HG03108 (cell line): Measurements from ENCODE around the gene OPN4.

Experiments
- ATAC-seq: cut with Tn5 transposase; IDR thresholded peaks from one replicate; pipeline ENCODE4 v1.9.1; 2021; ENCODE audit warnings: moderate library complexity; ENCODE audit not compliant: unreplicated experiment

OPN4 gene

DNA sequence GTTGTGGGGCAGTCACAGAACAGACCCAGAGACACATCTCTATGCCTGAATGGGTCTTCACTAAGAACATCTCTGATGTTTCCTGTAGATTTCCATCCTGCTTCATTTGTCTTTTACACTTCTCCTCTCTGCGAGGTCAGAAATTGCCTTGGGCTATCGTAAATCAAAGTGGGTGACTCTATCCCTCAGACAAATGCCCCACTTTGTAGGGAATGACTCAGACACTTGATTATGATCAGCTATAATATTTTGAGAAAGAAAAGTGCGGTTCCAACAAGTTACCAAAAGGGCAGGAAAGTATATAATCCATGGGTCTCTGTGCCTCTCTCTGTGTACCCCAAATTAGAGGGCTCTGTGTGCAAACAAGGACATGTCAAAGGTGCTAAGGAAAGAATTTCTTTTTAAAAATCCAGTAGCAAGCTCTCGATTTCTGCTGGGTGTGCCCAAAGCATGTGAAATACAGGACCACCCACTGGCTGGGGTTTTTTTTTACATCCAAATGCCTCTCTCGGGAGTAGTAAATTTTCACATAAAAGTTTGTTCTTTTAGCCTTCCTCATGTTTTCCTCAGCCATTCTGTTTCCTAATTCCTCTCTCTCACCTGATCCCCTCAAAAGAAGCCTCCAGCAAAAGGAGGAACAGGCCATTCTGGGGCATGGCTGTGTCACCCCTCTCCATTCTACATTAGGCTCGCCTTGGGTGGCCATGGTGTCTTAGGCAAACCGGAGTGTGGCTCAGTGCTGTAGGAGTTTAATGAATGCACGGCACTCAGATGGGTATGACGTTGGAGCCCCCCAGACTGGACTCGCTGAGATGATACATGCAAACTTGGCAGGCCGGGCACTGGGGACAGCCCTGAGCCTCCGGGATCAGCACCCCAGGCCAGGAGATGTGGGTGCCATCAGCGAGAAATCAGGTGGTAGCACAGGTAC, 6.3 kb upstream of the OPN4 start:
- no peak for ATAC-seq

DNA sequence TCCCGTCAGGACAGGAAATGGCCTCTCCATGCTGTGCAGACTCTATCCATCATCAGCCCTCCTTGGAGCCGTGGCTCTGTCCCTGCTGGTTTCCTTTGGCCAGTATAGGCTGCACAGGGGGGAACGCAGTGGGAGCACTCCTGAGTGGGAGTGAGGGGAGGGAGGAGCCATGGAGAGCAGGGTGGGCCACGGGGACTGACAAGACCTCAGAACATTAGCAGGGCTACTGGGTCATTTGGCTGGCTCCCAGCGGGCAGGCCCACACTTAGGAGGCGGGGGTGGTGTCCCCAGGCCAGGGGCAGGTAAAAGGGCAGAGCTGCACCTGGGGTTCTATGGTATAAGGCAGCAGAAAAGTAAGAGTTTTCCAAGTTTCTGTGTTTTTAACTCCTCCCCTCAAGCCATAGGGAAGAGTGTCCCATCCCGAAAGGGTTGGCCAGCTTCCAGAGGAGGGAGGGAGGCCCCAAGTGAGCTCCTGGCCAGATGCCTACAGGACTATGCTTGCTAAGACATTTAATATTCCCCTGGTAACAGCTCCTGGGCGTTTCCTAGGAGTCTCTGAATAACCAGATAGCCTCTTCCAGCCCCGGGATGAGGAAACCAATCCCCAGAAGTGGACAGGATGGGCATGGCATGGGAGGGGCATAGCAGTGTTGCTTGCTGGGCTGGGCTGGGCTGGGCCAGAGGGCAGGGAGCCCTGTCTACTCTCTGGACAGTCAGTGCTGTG, 5.5 kb upstream of the OPN4 start:
- ATAC-seq = no peak

DNA sequence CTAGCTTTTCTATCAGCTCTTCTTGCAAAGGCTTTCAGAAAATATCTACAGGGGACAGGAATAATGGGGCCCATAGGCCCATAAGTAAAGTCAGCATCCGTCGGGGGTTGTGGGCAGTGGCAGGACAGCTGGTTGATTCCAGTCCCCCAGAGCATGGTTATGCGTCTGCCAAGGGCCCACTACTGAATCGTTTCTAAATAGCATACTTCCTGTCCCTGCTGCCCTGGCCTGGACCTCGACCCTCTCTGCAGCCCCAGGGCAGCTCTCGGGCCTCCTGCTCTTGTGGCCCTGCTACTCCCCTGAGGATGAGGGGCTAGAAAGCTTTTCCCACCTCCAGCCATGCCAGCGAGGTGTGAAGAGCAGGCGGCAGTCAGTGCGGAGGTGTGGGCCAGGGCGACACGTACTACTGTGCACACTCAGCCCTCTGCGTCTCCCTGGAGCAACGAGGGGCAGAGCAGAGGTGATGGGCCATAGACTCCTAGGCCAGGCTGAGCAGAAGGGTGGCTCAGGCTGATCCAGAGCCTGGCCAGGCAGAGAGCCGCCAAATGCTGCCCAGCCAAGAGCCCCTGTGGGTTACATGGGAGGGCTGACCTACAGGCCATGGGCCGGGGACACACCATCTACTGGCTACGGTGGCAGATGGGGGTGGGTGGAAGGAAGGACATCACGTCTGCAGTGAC, 4.7 kb upstream of the OPN4 start:
- ATAC-seq = no peak

DNA sequence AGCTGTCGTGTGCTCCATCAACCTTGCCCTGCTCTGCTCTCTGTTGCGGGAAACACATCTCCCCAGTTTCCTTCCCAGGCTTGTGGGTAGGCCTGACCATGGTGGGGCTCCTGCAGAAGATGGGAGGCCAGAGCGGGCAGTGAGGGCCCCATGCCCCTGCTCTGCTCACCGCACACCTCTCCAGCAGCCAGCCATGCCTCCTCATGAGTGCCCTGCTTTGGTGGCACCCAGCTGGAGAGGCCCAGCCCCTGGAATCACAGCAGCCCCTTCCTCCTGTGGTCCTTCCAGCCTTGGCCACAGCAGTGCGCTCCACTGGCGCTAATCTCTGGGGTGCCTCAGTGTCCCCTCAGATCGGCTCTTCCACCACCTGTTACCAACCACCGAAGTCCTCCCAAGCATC, 4.2 kb upstream of the OPN4 start:
- no peak for ATAC-seq

DNA sequence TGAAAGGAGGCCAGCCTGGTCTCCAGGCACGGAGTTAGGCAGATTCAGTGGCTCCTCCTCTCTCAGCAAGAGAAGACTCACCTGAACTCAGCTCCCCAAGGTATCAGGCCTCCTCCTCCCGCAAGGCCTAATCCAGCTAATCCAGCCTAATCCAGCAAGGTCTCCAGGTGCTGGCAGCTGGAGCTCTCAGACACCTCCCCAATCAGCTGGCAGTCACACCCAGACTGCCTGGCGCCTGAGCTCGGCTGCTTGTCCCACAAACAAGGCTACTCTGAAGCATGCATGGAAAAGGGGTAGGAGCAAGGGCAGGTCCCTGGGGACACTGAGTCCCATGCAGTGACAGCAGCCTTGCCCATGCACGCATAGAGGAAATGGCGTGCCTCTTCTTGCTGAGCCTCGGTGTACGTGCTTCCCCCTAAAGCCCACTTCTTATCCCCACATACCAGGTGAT, 3.3 kb upstream of the OPN4 start:
- ATAC-seq = no peak

DNA sequence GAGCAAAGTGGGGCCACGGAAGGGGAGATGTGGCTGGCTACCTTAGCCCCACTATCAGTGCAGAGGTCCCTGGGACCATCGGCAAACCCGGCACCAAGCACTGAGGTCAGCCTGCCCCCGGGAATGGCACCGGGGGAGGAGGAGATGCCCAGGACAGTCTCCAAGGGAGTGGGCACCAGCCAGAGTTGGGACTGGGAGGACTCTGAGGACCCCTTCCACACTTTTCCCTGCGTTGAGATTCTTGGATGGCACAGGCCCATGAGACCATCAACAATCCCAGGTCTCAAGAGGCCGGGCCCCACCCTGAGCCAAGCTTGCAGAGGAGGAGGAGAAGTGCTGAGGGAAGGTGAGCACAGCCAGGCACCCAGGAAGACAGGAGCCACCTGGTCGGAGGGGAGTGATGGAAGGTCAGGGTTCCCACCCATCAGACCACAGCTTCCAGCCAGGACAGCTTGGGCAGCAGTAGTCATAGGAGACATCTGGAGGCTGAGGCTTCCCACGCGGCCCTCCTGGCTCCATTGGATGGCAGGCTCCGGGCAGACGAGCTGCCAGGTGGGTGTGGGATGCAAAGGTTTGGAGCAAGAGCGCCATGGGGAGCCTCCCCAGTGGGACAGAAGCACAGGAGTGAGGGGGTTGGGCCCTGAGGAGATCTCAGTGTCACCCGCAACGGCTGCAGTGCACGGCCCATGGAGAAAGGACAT, 2.6 kb upstream of the OPN4 start:
- no peak for ATAC-seq

DNA sequence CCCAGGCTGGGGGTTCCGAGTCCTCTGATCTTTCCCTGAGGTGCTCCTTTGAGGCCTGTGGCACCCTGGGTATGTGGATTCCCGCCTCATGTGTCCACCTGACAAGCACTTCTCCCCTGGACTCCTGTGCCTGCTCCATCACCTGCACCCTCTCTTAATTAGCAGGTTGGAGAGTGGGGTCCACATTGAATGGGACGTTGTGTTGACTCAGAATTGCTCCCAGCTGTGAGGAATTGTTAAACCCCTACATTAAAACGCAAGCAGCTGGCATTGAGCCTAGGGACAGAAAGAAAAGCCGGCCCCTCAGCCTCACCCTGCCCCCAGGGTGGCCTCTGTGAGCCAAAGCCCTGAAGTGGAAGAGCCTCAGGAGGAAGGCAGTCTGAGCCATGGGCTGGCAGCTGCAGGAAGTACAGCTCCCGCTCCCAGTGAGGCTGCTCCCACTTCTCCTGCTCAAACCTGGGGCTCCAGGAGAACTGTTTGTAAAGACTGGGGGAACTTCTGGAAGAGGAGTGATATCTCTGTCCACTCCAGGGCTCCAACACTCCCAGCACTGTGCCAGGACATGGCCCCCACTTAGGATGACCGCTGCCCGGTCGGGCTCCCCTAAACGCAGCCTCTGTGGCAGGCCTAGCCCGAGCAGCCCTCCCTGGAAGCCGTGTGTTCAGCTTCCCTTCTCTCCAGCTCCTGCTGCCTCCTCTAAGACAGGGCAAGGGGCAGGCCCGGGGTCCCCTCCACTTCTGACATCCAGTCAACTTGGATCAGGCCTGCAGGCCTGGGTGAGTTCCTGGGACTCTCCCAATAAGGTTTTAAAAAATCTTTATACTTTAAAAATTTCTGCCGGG, 1.8 kb upstream of the OPN4 start:
- ATAC-seq = no peak

DNA sequence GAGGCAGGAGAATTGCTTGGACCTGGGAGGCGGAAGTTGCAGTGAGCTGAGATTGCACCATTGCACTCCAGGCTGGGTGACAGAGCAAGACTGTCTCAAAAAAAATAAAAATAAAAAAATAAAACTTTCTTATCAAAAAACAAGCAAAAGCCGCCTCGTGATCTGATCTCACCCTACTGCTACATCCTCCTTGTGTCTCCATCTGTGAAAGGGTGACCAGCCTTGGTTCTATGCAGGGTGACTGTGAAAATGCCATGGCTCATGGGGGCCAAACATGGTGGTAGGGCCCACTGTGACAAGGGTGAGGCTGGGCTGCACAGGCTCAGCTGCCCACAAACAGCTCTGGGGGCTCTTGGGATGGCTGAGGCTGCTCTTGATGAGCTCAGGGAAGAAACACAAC, 968 bp upstream of the OPN4 start:
- no peak for ATAC-seq

DNA sequence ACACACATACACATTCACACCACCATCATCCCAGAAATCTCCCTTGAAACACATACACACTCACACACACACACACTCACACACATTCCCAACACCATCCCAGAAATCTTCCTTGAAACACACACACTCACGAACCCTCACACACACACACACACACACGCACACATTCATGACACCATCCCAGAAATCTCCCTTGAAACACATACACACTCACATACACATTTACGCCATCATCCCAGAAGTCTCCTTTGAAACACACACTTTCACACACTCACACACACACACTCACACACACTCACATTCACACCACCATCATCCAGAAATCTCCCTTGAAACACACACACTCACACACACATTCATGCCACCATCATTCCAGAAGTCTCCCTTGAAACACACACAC, 360 bp upstream of the OPN4 start:
- ATAC-seq = no peak

DNA sequence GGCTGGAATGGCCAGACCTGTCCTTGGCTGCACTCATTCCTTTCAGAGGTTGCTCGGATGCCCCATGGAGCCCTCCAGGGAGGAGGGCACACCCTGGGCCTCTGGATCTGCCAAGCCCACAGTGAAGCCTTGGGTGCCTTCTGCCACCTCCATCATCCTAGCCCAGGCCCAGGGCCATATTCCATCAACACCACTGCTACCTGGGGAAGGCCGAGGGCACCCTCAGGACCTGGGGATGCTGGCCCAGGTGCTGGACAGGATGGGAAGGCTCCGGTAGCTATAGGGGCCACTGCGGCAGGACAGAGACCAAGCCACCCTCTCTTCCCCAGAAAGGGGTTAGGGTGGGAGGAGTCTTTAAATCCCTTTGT, 810 bp downstream of the OPN4 start:
- no peak for ATAC-seq

DNA sequence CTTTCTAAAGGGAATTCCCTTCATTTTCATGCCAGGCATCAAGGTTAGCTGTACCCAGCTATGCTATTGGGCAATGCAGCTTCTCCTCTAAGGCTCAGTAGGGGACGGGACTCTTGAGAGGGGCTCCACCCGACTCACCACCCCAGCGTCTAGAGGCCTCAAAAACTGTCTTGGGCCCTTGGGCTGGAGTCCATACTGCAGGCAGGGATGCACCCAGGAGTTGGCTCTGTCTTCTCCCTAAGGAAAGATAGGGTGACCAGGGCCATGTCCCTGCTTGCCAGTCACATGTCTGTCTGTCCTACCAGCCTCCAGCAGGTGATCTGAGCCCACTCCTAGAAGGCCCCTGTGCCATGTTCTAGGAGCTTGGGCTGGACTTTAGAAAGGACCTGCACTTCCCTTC, 1.2 kb downstream of the OPN4 start:
- no peak for ATAC-seq

DNA sequence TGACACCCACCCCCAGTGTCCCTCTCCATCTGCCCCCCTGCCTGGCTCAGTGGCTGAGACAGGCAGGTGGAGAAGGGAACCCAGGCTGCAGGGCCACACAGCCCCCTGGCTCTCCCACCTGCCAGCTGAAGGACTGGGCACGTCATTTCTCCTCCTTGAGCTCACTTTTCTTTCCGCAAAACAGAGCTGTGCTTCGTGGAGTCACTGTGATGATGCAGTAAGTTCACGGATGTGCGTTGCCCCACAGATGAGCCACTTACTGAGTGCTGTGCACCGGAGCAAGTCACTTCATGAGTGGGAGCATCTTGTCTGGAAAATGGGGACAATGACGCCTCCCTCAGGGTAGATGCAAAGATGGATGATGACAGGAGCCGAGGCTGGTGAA, 2.7 kb downstream of the OPN4 start:
- no peak for ATAC-seq

DNA sequence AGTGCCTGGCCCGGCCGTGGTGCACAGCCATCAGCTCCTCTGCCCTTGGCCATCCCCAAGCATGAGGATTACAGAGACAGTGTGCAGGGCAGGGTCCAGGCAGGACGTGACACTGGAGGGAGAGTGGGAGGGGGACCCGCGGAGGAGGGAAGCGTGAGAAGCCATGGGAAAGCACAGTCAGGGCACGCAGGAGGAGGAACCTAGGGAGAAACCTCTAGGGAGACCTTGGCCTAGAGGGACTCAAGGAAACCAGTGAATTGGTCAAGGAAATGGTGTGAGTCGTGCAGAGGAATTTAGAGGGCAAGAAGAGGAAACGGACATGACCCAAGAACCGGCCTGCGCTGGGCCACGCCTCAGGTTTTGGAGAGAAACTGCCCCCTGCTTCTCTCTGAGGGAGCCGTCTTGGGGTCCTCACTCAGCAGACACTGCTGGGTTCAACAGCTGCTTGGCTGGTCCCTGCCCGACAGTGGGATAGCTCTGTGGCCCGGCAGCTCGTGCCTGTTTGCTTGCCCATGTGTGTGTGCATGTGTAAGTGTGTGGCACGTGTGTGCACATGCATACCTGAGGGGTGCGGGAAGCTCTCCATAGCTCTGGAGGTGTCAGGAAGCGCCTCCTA, 3.2 kb downstream of the OPN4 start:
- ATAC-seq = no peak

DNA sequence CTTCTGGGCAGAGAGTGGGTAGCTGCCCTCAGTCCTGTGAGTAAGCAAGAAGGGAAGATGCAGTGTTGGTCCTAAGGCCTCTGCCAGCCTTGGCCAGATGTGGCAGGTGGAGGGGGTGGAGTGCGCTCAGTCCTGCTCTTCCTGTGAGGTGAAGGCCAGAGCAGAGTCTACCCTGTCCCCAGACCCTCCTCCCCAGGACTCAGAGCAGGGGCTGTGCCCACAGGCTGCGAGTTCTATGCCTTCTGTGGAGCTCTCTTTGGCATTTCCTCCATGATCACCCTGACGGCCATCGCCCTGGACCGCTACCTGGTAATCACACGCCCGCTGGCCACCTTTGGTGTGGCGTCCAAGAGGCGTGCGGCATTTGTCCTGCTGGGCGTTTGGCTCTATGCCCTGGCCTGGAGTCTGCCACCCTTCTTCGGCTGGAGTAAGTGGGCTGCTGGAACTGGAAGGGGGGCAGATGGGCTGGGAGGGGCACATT, 4.0 kb downstream of the OPN4 start:
- no peak for ATAC-seq

DNA sequence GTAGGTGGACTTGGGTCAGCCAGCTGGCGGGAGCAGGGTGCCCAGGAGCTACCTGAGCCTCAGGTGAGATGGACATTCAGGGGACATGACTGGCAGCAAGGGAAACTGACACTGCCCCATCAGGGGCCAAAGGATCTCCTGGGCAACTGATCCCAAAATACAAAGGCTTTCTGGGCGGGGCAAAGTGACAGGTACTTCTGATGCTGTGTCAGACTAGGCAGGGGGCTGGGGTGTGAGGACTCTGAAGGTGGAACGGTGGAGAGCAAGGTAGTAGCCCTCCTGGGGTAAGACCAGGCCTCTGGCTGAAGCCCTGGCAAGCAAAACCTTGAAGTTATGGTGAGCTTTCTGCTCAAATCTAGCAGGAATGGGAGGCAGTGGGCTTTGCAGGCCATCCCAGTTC, 4.4 kb downstream of the OPN4 start:
- no peak for ATAC-seq

DNA sequence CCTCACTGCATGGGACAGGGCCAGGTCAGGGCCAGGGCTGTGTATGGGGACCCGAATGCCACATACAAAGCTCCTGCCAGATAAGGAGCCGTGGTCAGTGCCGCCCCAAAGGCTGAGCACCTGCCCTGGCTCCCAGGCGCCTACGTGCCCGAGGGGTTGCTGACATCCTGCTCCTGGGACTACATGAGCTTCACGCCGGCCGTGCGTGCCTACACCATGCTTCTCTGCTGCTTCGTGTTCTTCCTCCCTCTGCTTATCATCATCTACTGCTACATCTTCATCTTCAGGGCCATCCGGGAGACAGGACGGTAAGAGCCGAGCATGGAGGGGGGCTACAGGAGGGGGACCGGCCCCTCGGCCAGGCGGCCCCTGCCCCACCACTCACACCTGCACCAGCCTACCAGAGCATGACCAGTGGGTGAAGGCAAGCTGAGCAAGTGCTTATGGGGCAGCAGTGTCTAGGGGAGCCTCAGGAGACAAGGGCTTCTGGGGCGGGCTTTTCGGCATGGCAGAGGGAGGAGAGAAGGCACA, 4.9 kb downstream of the OPN4 start:
- ATAC-seq = no peak

DNA sequence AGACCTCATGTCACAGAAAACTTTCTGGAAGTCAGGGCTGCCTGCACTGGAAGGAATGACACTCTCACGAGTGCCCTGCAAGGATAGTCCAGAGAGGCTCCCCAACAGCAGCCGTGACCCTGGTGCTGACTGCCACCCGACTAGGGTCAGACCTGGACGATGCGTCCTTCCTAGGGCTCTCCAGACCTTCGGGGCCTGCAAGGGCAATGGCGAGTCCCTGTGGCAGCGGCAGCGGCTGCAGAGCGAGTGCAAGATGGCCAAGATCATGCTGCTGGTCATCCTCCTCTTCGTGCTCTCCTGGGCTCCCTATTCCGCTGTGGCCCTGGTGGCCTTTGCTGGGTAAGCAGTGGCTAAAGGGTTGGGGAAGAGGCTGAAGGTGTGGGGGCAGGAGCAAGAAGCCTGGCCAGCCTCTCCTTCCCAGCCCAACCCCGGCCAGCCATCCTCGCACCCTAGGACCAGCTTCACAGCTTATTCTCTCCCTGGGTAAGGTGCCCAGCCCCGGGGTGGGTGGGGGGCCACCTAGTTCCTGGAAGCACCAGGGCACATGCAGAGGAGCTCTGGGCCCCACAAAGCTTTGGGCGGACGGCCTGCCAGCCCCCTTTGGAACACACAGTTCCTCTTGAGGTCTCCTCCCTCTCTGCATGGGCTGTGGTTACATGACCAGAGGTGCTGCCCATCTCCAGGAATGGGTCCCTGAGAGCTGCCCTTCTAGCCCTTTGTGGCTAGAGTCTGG, 5.5 kb downstream of the OPN4 start:
- ATAC-seq = no peak

DNA sequence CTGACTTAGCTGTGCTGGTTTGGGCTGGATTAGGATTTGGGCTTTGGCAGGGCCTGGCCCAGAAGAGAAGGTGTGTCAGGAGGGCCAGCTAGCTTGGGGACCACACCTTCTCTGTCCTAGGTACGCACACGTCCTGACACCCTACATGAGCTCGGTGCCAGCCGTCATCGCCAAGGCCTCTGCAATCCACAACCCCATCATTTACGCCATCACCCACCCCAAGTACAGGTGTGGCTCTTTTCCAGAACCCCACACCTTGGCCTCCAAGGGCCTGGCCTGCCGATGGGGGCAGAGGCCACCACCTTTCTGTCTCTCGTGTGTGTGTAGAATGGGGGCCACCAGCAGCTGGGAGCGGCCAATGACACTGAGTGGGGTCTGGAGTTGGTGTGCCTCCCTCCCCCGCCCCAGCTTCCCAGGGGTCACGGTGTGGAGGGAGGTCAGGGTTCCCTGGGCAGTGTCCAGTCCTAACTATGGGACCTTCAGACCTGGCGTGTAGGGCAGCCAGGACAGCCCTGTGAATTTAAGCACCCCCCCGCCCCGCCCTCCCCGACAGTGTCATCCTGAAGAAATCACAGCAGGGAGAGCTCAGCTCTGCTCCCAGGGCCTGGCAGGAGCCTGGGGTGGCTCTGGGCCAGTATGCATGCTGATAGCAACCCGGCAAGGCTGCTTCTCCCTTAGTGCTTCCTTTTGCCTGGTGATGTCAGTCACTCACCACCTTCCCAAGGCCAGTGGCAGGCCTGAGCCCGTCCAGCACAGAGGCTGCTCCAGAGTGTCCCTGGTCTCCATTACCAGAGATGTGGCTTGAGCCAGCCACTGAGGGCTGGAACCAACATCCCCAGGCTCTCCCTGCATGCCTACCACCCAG, 7.0 kb downstream of the OPN4 start:
- ATAC-seq = no peak
